T-cell (primary cell): Measurements from ENCODE around the gene NR5A1. TPM values are rescaled to one million over a fixed set of nuclear protein-coding genes. Genes with fewer than 3 reads are reported as not detected.

Experiments used
- ATAC-seq, 4 experiments: fragments of 200-7000 bp in 3 of 4; fragments of 150-1000 bp in 1 of 4; cut with Tn5 transposase; replicated peaks in 1 of 4; 1 replicate in 3 of 4; 2 replicates in 1 of 4; pipeline ENCODE4 v1.10.0; 2021; ENCODE audit warnings: moderate library complexity in 3 of 4, mild to moderate bottlenecking in 2 of 4, moderate number of reproducible peaks in 1 of 4
- CTCF ChIA-PET, 2 donors: fragments of 300-600 bp; sonication (Branson Sonifier 250); formaldehyde crosslinking; loops; one replicate each; lab custom pipeline; 2022; ENCODE audit warnings: antibody characterized with exemption in 2 of 2; lab: Charles Lee
- POLR2A ChIA-PET, 2 donors: fragments of 300-600 bp; sonication (Branson Sonifier 250); formaldehyde crosslinking; loops; one replicate each; lab custom pipeline; 2022; ENCODE audit warnings: antibody characterized with exemption in 2 of 2; lab: Charles Lee
- DNase-seq, 35 experiments: peaks; one replicate each; pipeline versions ENCODE4 v3.0.0 to v3.0.0-alpha.2; 2013 to 2023
- H3K27ac ChIP-seq: one replicate; pipeline ENCODE4 v1.5.1; 2013; ENCODE audit warnings: low read length
- H3K27me3 ChIP-seq, 2 experiments: replicated peaks in 1 of 2; 1 replicate in 1 of 2; 2 replicates in 1 of 2; pipeline versions ENCODE4 v1.6.1 to v1.7.0; 2013; ENCODE audit warnings: low read length in 1 of 2, mixed read lengths in 1 of 2; ENCODE audit not compliant: control insufficient read depth in 2 of 2, insufficient read depth in 2 of 2; ENCODE audit errors: extremely low read depth in 1 of 2
- H3K36me3 ChIP-seq, 2 donors: 1 replicate in 1 of 2; 2 replicates in 1 of 2; pipeline versions ENCODE4 v1.6.1 to v1.7.0; 2013; ENCODE audit warnings: low read length in 1 of 2; ENCODE audit not compliant: control insufficient read depth in 2 of 2, insufficient read depth in 1 of 2; ENCODE audit errors: extremely low read depth in 1 of 2
- H3K4me1 ChIP-seq, 2 experiments: 1 replicate in 1 of 2; 2 replicates in 1 of 2; pipeline versions ENCODE4 v1.6.1 to v1.7.0; 2013; ENCODE audit warnings: low read length in 2 of 2, mixed read lengths in 1 of 2; ENCODE audit not compliant: insufficient read depth in 2 of 2, control insufficient read depth in 1 of 2; ENCODE audit errors: extremely low read depth in 1 of 2
- H3K4me3 ChIP-seq, 2 donors: 1 replicate in 1 of 2; 2 replicates in 1 of 2; pipeline versions ENCODE4 v1.5.1 to v1.7.0; 2013; ENCODE audit warnings: mild to moderate bottlenecking in 2 of 2, low read length in 1 of 2, moderate library complexity in 1 of 2; ENCODE audit not compliant: control insufficient read depth in 1 of 2; ENCODE audit errors: extremely low read depth in 1 of 2
- H3K9me3 ChIP-seq: 2 replicates; pipeline ENCODE4 v1.7.0; 2013
- H3K27ac Mint-ChIP-seq, 2 donors: one replicate each; pipeline ENCODE4 v1.8.0; 2020 to 2021; ENCODE audit warnings: mild to moderate bottlenecking in 2 of 2, mixed read lengths in 2 of 2
- H3K27me3 Mint-ChIP-seq, 2 donors: one replicate each; pipeline ENCODE4 v1.8.0; 2021 to 2022; ENCODE audit warnings: mixed read lengths in 2 of 2
- H3K36me3 Mint-ChIP-seq: one replicate; pipeline ENCODE4 v1.8.0; 2021; ENCODE audit warnings: mixed read lengths
- H3K4me1 Mint-ChIP-seq, 3 donors: one replicate each; pipeline ENCODE4 v1.8.0; 2020 to 2022; ENCODE audit warnings: mixed read lengths in 3 of 3, mild to moderate bottlenecking in 1 of 3
- H3K4me3 Mint-ChIP-seq, 3 donors: one replicate each; pipeline ENCODE4 v1.8.0; 2020 to 2022; ENCODE audit warnings: mild to moderate bottlenecking in 3 of 3, mixed read lengths in 3 of 3, moderate library complexity in 3 of 3
- H3K9me3 Mint-ChIP-seq, 3 donors: one replicate each; pipeline ENCODE4 v1.8.0; 2020 to 2022; ENCODE audit warnings: mixed read lengths in 3 of 3
- WGBS: methylation state at CpG from one replicate; pipeline ENCODE4 v1.1.5; 2013; ENCODE audit warnings: missing lambda C conversion rate; ENCODE audit not compliant: insufficient coverage; 5-methylcytosine and 5-hydroxymethylcytosine counted together
- total RNA-seq, 35 experiments: library from RNA in 6 of 35; stranded (reverse) in 6 of 35; fragments of 120-200 nt in 1 of 35; gene quantifications; one replicate each; pipeline versions ENCODE4 v1.2.1 to v1.2.4 and lab custom pipeline; 2013 to 2026

NR5A1 gene
- total RNA-seq, 5 donors from 2014 or later (not counting 1 experiment from before 2014, with no cell fraction given), result 0.19 to 0.30 (median 0.29) TPM; not detected in 2

DNA sequence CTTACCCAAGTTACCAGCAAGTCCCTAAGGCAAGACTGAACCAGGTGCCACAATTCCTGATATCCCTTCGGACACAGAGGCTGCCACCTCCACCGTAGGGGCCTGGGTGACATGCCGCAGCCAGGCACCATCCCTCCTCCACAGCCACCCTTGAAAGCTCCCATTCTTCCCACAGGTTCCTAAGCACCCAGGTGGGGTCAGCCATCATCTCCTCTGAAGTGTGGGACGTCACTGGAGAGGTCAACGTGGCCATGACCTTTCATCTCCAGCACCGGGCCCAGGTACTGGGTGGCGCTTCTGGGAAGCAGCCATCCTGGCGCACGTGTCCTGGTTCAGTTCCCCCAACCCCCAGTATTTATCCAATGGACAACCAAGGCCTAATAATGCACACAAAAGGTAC, 48.8 kb downstream of the NR5A1 start:
- H3K27me3 ChIP-seq, result peaks cover 0 to 22% of the 10 kb centered on the region in 2 experiments
- Mint-ChIP-seq H3K27ac (no peak overlapping the region), H3K4me3 (no peak overlapping the region), H3K9me3 (peaks cover 0 to 11% (median 6%) of the 10 kb centered on the region in 3 donors), H3K27me3 (peaks cover 3% of the 10 kb centered on the region in 2 donors), H3K4me1 (no peaks in the 10 kb centered on the region), H3K36me3 (no peaks in the 10 kb centered on the region)
- H3K9me3 ChIP-seq, result no peaks in the 10 kb centered on the region
- WGBS, result 80% methylated on average over 7 of the region's 9 CpGs
- ChIA-PET POLR2A (no interaction called here), CTCF (no interaction called here)
- H3K4me1 ChIP-seq, result no peaks in the 10 kb centered on the region
- no peaks in the 10 kb centered on the region for H3K36me3 ChIP-seq
- no peak overlapping the region for H3K4me3 ChIP-seq
- DNase-seq (no peak), ATAC-seq (no peak)
- no peak overlapping the region for H3K27ac ChIP-seq

DNA sequence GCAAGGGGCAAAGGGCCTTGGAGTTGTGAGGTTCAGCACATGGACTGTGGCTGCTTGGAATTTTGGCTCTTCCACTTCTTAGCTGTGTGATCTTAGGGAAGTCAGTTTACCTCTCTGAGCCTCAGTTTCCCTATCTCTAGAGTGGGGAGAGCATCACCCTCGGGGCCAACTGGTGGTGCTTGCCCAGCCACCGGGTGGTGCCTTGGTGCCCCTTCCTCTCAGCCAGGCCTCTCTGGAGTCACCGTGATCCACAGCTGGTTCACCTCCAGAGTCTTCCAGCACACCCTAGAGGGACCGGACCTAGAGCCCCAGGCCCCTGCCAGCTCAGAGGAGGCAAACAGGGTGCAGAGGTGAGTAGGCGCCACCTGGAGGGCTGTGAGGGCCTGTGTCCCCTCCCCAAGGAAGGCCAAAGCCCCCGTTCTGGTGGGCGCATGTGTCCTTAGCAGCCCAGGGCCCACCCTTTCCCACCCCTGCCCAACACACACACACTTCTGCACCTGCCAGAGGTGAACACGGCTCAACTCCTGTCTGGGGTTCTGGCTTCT, 49.2 kb downstream of the NR5A1 start:
- no peak overlapping the region for H3K4me3 ChIP-seq
- no peak overlapping the region for H3K27ac Mint-ChIP-seq
- DNase-seq (no peak), ATAC-seq (no peak)
- no peaks in the 10 kb centered on the region for H3K4me1 Mint-ChIP-seq
- H3K9me3 Mint-ChIP-seq, result peaks cover 0 to 6% (median 6%) of the 10 kb centered on the region in 3 donors
- H3K9me3 ChIP-seq, result no peaks in the 10 kb centered on the region
- peaks cover 0 to 22% of the 10 kb centered on the region in 2 experiments for H3K27me3 ChIP-seq
- H3K36me3 Mint-ChIP-seq, result no peaks in the 10 kb centered on the region
- peaks cover 3% of the 10 kb centered on the region in 2 donors for H3K27me3 Mint-ChIP-seq
- CTCF ChIA-PET, result no interaction called here
- no peaks in the 10 kb centered on the region for H3K36me3 ChIP-seq
- H3K4me1 ChIP-seq, result no peaks in the 10 kb centered on the region
- POLR2A ChIA-PET, result no interaction called here
- H3K4me3 Mint-ChIP-seq, result no peak overlapping the region
- no peak overlapping the region for H3K27ac ChIP-seq
- 76% methylated on average over 5 of the region's 8 CpGs for WGBS

DNA sequence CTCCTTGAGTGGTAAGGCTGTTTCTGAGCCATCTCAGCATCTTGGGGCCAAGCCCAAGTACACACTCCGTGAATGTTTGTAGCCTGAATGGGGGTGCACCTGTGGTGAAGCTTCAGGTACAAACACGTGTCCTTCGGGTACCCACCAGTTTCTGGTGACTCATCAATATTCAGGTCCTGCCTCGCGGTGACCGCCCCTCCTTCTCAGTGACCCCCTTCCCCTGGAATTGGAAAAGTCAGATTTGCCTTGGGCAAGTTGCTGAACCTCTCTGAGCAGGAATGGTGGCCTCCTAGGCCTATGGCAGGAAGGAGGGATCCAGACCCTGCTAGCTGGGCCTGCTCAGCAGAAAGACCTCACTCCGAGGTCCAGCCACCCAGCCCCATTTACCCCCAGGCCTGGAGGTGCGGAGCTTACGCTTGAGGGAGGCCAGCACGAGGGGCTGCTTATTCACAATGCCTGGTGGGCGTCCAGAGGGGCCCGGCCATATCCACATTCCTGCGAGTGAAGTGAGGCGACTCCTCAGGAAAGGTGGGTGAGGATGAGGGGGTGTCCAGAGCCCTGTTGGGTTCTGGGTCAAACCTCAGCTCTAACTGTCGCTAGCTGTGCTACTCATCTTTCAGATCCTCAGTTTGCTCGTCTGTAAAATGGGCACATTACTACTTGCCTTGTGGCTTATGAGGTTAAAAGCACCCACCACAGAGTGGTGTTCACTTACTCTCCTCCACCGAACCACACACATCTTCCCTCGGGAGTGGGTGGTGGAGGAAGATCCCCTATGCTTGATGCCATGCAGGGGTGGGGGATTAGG, 49.9 kb downstream of the NR5A1 start:
- CTCF ChIA-PET, result no interaction called here
- DNase-seq, result no peak
- no peak overlapping the region for H3K4me3 ChIP-seq
- peaks cover 0 to 28% of the 10 kb centered on the region in 2 experiments for H3K27me3 ChIP-seq
- H3K4me3 Mint-ChIP-seq, result no peak overlapping the region
- H3K9me3 ChIP-seq, result no peaks in the 10 kb centered on the region
- no peaks in the 10 kb centered on the region for H3K4me1 Mint-ChIP-seq
- peaks cover 0 to 6% (median 4%) of the 10 kb centered on the region in 3 donors for H3K9me3 Mint-ChIP-seq
- H3K27me3 Mint-ChIP-seq, result peaks cover 3 to 8% of the 10 kb centered on the region in 2 donors
- H3K36me3 ChIP-seq, result no peaks in the 10 kb centered on the region
- WGBS, result 78% methylated on average over 6 of the region's 18 CpGs
- no peaks in the 10 kb centered on the region for H3K36me3 Mint-ChIP-seq
- H3K27ac ChIP-seq, result no peak overlapping the region
- ATAC-seq, result no peak
- no peaks in the 10 kb centered on the region for H3K4me1 ChIP-seq
- POLR2A ChIA-PET, result no interaction called here
- H3K27ac Mint-ChIP-seq, result no peak overlapping the region

DNA sequence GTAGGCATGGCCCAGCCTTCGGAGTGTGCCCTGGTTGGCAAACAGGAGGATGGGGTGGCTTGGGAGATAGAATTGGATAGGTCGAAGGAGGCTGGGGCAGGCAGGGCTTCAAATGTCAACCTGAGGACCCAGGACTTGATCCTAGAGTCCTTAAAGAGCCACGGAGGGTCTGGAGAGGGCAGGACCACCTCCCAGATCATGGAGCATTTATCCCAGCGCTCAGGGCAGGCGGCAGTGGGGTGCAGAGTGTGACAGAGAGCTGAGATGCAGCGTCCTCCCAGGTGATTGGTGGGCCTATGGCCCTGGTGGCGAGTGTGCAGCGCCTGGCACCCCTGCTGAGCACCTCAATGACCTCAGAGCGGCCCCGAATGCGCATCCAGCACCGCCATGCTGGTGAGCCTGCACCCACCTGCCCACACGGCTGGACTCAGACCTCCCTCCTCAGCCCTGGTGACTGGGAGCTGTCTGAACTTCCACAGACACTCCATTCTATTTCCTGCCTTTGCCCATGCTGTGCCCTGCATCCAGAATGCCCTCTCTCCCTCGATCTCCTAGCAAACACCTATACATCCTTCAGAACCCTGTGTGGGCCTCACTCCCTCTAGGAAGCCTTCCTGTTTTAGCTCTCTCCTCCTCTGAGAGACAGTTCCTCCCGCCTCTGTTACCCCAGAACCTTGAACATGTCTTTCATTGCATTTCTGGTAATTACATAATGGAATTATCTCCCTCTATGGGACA, 50.7 kb downstream of the NR5A1 start:
- Mint-ChIP-seq H3K27ac (no peak overlapping the region), H3K27me3 (peaks cover 5 to 14% of the 10 kb centered on the region in 2 donors), H3K4me1 (peaks cover 0 to 1% (median under 1%) of the 10 kb centered on the region in 3 donors), H3K36me3 (no peaks in the 10 kb centered on the region), H3K9me3 (peaks cover 0 to 6% (median 4%) of the 10 kb centered on the region in 3 donors), H3K4me3 (no peak overlapping the region)
- CTCF ChIA-PET, result no interaction called here
- ATAC-seq (no peak), DNase-seq (no peak)
- no peak overlapping the region for H3K4me3 ChIP-seq
- H3K27ac ChIP-seq, result no peak overlapping the region
- POLR2A ChIA-PET, result no interaction called here
- 85% methylated on average over 13 of the region's 15 CpGs for WGBS
- H3K4me1 ChIP-seq, result no peaks in the 10 kb centered on the region
- H3K36me3 ChIP-seq, result no peaks in the 10 kb centered on the region
- peaks cover 2 to 34% of the 10 kb centered on the region in 2 experiments for H3K27me3 ChIP-seq
- H3K9me3 ChIP-seq, result no peaks in the 10 kb centered on the region

DNA sequence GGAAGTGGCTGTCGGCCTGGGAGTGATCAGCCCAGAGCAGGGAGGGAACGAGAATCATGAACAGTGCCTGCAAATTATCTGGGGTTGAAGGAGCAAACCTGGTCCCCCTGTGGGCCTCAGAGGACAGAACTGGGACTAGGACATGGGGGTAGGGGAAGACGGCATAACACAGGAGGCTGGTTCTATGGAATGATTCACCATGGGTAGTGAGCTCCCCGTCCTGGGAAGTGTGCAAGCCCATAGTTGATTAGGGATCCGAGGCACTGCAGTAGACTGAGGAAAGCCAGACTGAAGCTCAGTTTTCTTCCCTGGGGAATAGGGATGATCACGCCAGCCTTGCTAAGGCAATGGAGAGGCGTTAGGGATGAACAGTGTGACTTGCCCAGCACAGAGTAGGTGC, 51.4 kb downstream of the NR5A1 start:
- Histone ChIP-seq H3K27me3 (peaks cover 3 to 41% of the 10 kb centered on the region in 2 experiments), H3K4me3 (no peak overlapping the region), H3K4me1 (peaks cover 0 to under 1% of the 10 kb centered on the region in 2 experiments), H3K9me3 (no peaks in the 10 kb centered on the region), H3K27ac (no peak overlapping the region), H3K36me3 (no peaks in the 10 kb centered on the region)
- no peak for DNase-seq
- Mint-ChIP-seq H3K9me3 (peaks cover 0 to 6% (median 4%) of the 10 kb centered on the region in 3 donors), H3K4me1 (peaks cover 0 to 7% (median 2%) of the 10 kb centered on the region in 3 donors), H3K27ac (no peak overlapping the region), H3K36me3 (no peaks in the 10 kb centered on the region), H3K4me3 (no peak overlapping the region), H3K27me3 (peaks cover 8 to 21% of the 10 kb centered on the region in 2 donors)
- 68% methylated on average over 5 of the region's 7 CpGs for WGBS
- ATAC-seq, result no peak
- CTCF ChIA-PET, result interaction anchor here in 1 of 2 donors (0.7 kb wide), 1 partner anchor 97 kb away, joined by 3 read pairs; no protein-coding TSS in a partner anchor
- POLR2A ChIA-PET, result no interaction called here

DNA sequence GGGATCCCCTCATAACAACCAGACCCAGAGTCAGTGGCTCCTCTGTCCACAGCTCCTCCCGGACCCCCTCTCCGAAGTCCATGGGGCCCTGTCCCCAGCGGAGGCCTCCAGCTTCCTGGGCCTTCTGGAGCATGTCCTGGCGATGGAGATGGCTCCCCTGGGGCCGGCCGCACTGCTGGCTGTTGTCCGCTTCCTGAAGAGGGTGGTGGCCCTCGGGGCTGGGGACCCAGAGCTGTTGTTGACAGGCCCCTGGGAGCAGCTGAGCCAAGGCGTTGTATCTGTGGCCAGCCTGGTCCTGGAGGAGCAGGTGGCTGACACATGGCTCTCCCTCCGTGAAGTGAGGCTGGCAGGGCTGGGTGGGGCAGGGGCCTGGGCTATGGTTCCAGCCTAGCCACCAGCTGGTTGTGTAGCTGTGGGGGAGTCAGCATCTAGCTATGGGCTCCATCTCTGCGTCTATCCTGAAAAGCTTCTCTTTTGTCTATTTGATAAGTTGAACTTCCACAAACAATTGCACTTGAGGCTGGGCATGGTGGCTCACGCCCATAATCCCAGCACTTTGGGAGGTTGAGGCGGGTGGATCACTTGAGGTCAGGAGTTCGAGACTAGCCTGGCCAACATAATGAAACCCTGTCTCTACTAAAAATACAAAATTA, 52.3 kb downstream of the NR5A1 start:
- peaks cover 0 to 8% (median 2%) of the 10 kb centered on the region in 3 donors for H3K4me1 Mint-ChIP-seq
- Histone ChIP-seq H3K4me3 (no peak overlapping the region), H3K9me3 (no peaks in the 10 kb centered on the region), H3K4me1 (peaks cover 0 to 6% of the 10 kb centered on the region in 2 experiments), H3K27me3 (peaks cover 3 to 50% of the 10 kb centered on the region in 2 experiments), H3K36me3 (no peaks in the 10 kb centered on the region), H3K27ac (no peak overlapping the region)
- ATAC-seq (no peak), DNase-seq (no peak)
- CTCF ChIA-PET, result interaction anchor here in 1 of 2 donors (0.7 kb wide), 1 partner anchor 98 kb away, joined by 3 read pairs; no protein-coding TSS in a partner anchor
- POLR2A ChIA-PET, result no interaction called here
- no peak overlapping the region for H3K27ac Mint-ChIP-seq
- 95% methylated on average over 11 of the region's 14 CpGs for WGBS
- H3K36me3 Mint-ChIP-seq, result no peaks in the 10 kb centered on the region
- peaks cover 9 to 27% of the 10 kb centered on the region in 2 donors for H3K27me3 Mint-ChIP-seq
- H3K4me3 Mint-ChIP-seq, result no peak overlapping the region
- H3K9me3 Mint-ChIP-seq, result no peaks in the 10 kb centered on the region
